Epithelial cell of esophagus (primary cell): ENCODE results near the gene TRPM2.
A peak's percentile ranks its signal among the peaks of the same experiment; 100 is the strongest.

Source experiments
- DNase-seq: peaks from one replicate; pipeline ENCODE4 v3.0.0; 2010; ENCODE audit warnings: low read depth
- H3K4me3 ChIP-seq: 2 replicates; pipeline ENCODE4 v1.5.1; 2011; ENCODE audit warnings: mild to moderate bottlenecking, low read length, control low read depth
- CTCF ChIP-seq: IDR thresholded peaks from 2 replicates; pipeline ENCODE4 v1.5.1; 2011; ENCODE audit warnings: low read depth, mild to moderate bottlenecking, low read length, control low read depth, inconsistent platforms; ENCODE audit not compliant: insufficient read depth; ENCODE audit errors: missing control alignments

The TRPM2 gene

GRCh38 chr21:44329971-44330681, 23.3 kb upstream of the TRPM2 start:
- no peak for DNase-seq
- no peak overlapping the region for H3K4me3 ChIP-seq
- no peak for TF ChIP-seq CTCF

- no peak for DNase-seq
- no peak overlapping the region for H3K4me3 ChIP-seq
- no peak for TF ChIP-seq CTCF
These were observed 22.7 kb upstream of the TRPM2 start for GRCh38 chr21:44330698-44331097.

- DNase-seq, result no peak
- H3K4me3 ChIP-seq, result no peak overlapping the region
- TF ChIP-seq CTCF, result no peak
These were observed 22.2 kb upstream of the TRPM2 start for GRCh38 chr21:44331209-44331608.

GRCh38 chr21:44331650-44332307, 21.6 kb upstream of the TRPM2 start:
- peak; percentile 19 for DNase-seq
- H3K4me3 ChIP-seq, result no peak overlapping the region
- no peak for TF ChIP-seq CTCF

- no peak for TF ChIP-seq CTCF
- H3K4me3 ChIP-seq, result no peak overlapping the region
- DNase-seq, result no peak
These were observed 21.0 kb upstream of the TRPM2 start for GRCh38 chr21:44332383-44332782.

- H3K4me3 ChIP-seq, result no peak overlapping the region
- no peak for DNase-seq
- no peak for TF ChIP-seq CTCF
These were observed 20.5 kb upstream of the TRPM2 start for GRCh38 chr21:44332965-44333364.
